IMR-90 (cell line): ENCODE data around the gene CCDC27. TPM values are rescaled to one million over a fixed set of nuclear protein-coding genes. Genes with fewer than 3 reads are reported as not detected.
A peak's percentile ranks its signal among the peaks of the same experiment; 100 is the strongest.

Experiments
- ATAC-seq: fragments of 200-7000 bp; cut with Tn5 transposase; 2 replicates; pipeline ENCODE4 v1.9.1; 2020; ENCODE audit warnings: low read depth, mild to moderate bottlenecking, moderate library complexity
- BruUV-seq: library from RNA; stranded (reverse); fragments of 400-500 nt; replicated peaks from 2 replicates; lab custom pipeline; 2021; lab: Mats Ljungman, UMichigan
- CTCF ChIA-PET: fragments of 300-600 bp; formaldehyde crosslinking; extraction: SDS; loops from one replicate; lab custom pipeline; 2021; ENCODE audit warnings: antibody characterized with exemption; lab: Yijun Ruan, JAX
- POLR2A ChIA-PET: fragments of 300-600 bp; sonication (Branson Sonifier 250); formaldehyde crosslinking; loops from one replicate; lab custom pipeline; 2022; ENCODE audit warnings: antibody characterized with exemption; ENCODE audit not compliant: unreplicated experiment; lab: Charles Lee
- DNase-seq: peaks from one replicate; pipeline ENCODE4 v3.0.0; 2013
- H2AFZ ChIP-seq: replicated peaks from 2 replicates; pipeline ENCODE3; 2013; ENCODE audit warnings: low read length, mild to moderate bottlenecking; ENCODE audit not compliant: poor library complexity
- H2AK5ac ChIP-seq: 2 replicates; pipeline ENCODE4 v1.6.1; 2013; ENCODE audit warnings: low read depth, low read length, inconsistent platforms
- H2AK9ac ChIP-seq: replicated peaks from 2 replicates; pipeline ENCODE3; 2013; ENCODE audit warnings: mild to moderate bottlenecking, low read depth, low read length, moderate library complexity; ENCODE audit not compliant: poor library complexity
- H2BK120ac ChIP-seq: 2 replicates; pipeline ENCODE4 v1.6.1; 2013; ENCODE audit warnings: low read depth, low read length, inconsistent platforms
- H2BK15ac ChIP-seq: 3 replicates; pipeline ENCODE4 v1.6.1; 2013; ENCODE audit warnings: low read depth, low read length, inconsistent platforms
- H2BK20ac ChIP-seq: 2 replicates; pipeline ENCODE4 v1.6.1; 2013; ENCODE audit warnings: low read depth, mild to moderate bottlenecking, inconsistent platforms, low read length, moderate library complexity
- H2BK5ac ChIP-seq: 2 replicates; pipeline ENCODE4 v1.6.1; 2013; ENCODE audit warnings: mild to moderate bottlenecking, low read depth, low read length, inconsistent platforms; ENCODE audit not compliant: poor library complexity, severe bottlenecking
- H3K14ac ChIP-seq: replicated peaks from 2 replicates; pipeline ENCODE4 v1.6.1; 2013; ENCODE audit warnings: low read depth, low read length, inconsistent platforms
- H3K18ac ChIP-seq: 2 replicates; pipeline ENCODE4 v1.6.1; 2013; ENCODE audit warnings: low read depth, low read length, control low read depth
- H3K23ac ChIP-seq: 2 replicates; pipeline ENCODE4 v1.6.1; 2013; ENCODE audit warnings: low read depth, low read length, inconsistent platforms
- H3K27ac ChIP-seq: 2 replicates; pipeline ENCODE4 v1.5.1; 2013; ENCODE audit warnings: mild to moderate bottlenecking, control low read depth, low read length; ENCODE audit not compliant: insufficient read depth
- H3K27me3 ChIP-seq: 2 replicates; pipeline ENCODE4 v1.6.1; 2013; ENCODE audit warnings: low read length; ENCODE audit not compliant: control insufficient read depth, insufficient read depth
- H3K36me3 ChIP-seq: 2 replicates; pipeline ENCODE4 v1.6.1; 2013; ENCODE audit warnings: low read length, mixed read lengths; ENCODE audit not compliant: control insufficient read depth, insufficient read depth
- H3K4ac ChIP-seq: 2 replicates; pipeline ENCODE4 v1.6.1; 2013; ENCODE audit warnings: low read depth, low read length, inconsistent platforms
- H3K4me1 ChIP-seq: 2 replicates; pipeline ENCODE4 v1.6.1; 2013; ENCODE audit warnings: low read length, mixed read lengths; ENCODE audit not compliant: control insufficient read depth, insufficient read depth
- H3K4me2 ChIP-seq: 2 replicates; pipeline ENCODE4 v1.6.1; 2013; ENCODE audit warnings: low read depth, mild to moderate bottlenecking, control low read depth, low read length, moderate library complexity
- H3K4me3 ChIP-seq: 2 replicates; pipeline ENCODE4 v1.5.1; 2013; ENCODE audit warnings: low read depth, mild to moderate bottlenecking, control low read depth, low read length, moderate library complexity; ENCODE audit not compliant: insufficient read depth
- H3K56ac ChIP-seq: 2 replicates; pipeline ENCODE4 v1.6.1; 2013; ENCODE audit warnings: low read length, inconsistent platforms; ENCODE audit not compliant: insufficient read depth; ENCODE audit errors: extremely low read depth
- H3K79me1 ChIP-seq, 2 experiments: 2 replicates each; pipeline ENCODE4 v1.6.1; 2013; ENCODE audit warnings: low read length in 2 of 2, inconsistent platforms in 1 of 2, low read depth in 1 of 2
- H3K9ac ChIP-seq: 2 replicates; pipeline ENCODE4 v1.6.1; 2013; ENCODE audit warnings: low read depth, low read length, control low read depth
- H3K9me1 ChIP-seq: 2 replicates; pipeline ENCODE4 v1.6.1; 2013; ENCODE audit warnings: low read length, inconsistent platforms; ENCODE audit not compliant: insufficient read depth
- H3K9me3 ChIP-seq: 2 replicates; pipeline ENCODE4 v1.6.1; 2013; ENCODE audit warnings: low read length; ENCODE audit not compliant: control insufficient read depth, insufficient read depth
- H4K20me1 ChIP-seq: 2 replicates; pipeline ENCODE4 v1.6.1; 2013; ENCODE audit warnings: low read length, inconsistent platforms; ENCODE audit not compliant: insufficient read depth
- H4K5ac ChIP-seq: 2 replicates; pipeline ENCODE4 v1.6.1; 2013; ENCODE audit warnings: mild to moderate bottlenecking, low read depth, low read length, control low read depth
- H4K8ac ChIP-seq, 2 experiments: 2 replicates each; pipeline ENCODE4 v1.6.1; 2013; ENCODE audit warnings: low read depth in 2 of 2, low read length in 2 of 2, control low read depth in 1 of 2, inconsistent platforms in 1 of 2
- H4K91ac ChIP-seq: 2 replicates; pipeline ENCODE4 v1.6.1; 2013; ENCODE audit warnings: low read depth, low read length, inconsistent platforms; ENCODE audit not compliant: insufficient read depth
- BHLHE40 ChIP-seq: fragments of 150-350 bp; IDR thresholded peaks from 2 replicates; pipeline ENCODE4 v1.6.1; 2016; ENCODE audit warnings: mild to moderate bottlenecking, low read depth, low read length
- CEBPB ChIP-seq: IDR thresholded peaks from 2 replicates; pipeline ENCODE4 v1.6.1; 2012; ENCODE audit warnings: low read depth, low read length, improper control_type of control experiment
- FOS ChIP-seq: fragments of 150-350 bp; IDR thresholded peaks from 2 replicates; pipeline ENCODE4 v1.6.1; 2016; ENCODE audit warnings: low read depth, low read length
- POLR2A ChIP-seq: IDR thresholded peaks from 2 replicates; pipeline ENCODE4 v1.6.1; 2012; ENCODE audit warnings: mild to moderate bottlenecking, low read depth, low read length
- RCOR1 ChIP-seq: IDR thresholded peaks from 2 replicates; pipeline ENCODE4 v1.6.1; 2012; ENCODE audit warnings: mild to moderate bottlenecking, low read length, improper control_type of control experiment; ENCODE audit not compliant: insufficient replicate concordance
- SMC3 ChIP-seq: fragments of 150-350 bp; IDR thresholded peaks from 2 replicates; pipeline ENCODE4 v1.6.1; 2016; ENCODE audit warnings: low read depth, mild to moderate bottlenecking, antibody characterized with exemption, low read length, moderate library complexity
- WGBS, 2 experiments: methylation state at CpG; one replicate each; pipeline versions ENCODE4 v1.1.5 to v1.1.7; 2013; ENCODE audit warnings: missing lambda C conversion rate in 2 of 2; ENCODE audit not compliant: insufficient read length in 1 of 2; ENCODE audit errors: extremely low coverage in 2 of 2; 5-methylcytosine and 5-hydroxymethylcytosine counted together
- dilution Hi-C: fragments of 300-500 bp; cut with HindIII; formaldehyde crosslinking; loops from one replicate; pipeline ENCODE4 v1.14.3; 2018; ENCODE audit warnings: low sequenced_read_pairs; ENCODE audit not compliant: unreplicated experiment
- in situ Hi-C: fragments of 300-500 bp; cut with MboI; formaldehyde crosslinking; loops from 3 replicates; pipeline ENCODE4 v1.14.3; 2019; ENCODE audit warnings: low sequenced_read_pairs, inconsistent platforms, mixed read lengths
- intact Hi-C: fragments of 100-400 bp; cut with micrococcal nuclease; formaldehyde crosslinking; loops from 2 replicates; pipeline ENCODE4 v1.10.0; 2022
- polyA plus RNA-seq, 3 experiments: library from polyadenylated mRNA; depleted of rRNA; stranded (reverse); fragments of >200 nt; gene quantifications; 2 replicates each; pipeline ENCODE4 v1.2.3, GENCODE V29; 2012; ENCODE audit warnings: low replicate concordance in 1 of 3
- total RNA-seq: library from RNA; depleted of rRNA; stranded (reverse); fragments of >200 nt; gene quantifications from 2 replicates; pipeline ENCODE4 v1.2.3, GENCODE V29; 2012
- TF ChIP-seq, protein P1 (sequence below): fragments of 150-350 bp; IDR thresholded peaks from 2 replicates; pipeline ENCODE4 v1.6.1; 2016; ENCODE audit warnings: low read depth, mild to moderate bottlenecking, low read length, moderate library complexity, borderline replicate concordance

Gene CCDC27
- total and polyA plus RNA-seq, 2 of the 4 experiments (the other 2 are of a cell fraction): not detected

DNA sequence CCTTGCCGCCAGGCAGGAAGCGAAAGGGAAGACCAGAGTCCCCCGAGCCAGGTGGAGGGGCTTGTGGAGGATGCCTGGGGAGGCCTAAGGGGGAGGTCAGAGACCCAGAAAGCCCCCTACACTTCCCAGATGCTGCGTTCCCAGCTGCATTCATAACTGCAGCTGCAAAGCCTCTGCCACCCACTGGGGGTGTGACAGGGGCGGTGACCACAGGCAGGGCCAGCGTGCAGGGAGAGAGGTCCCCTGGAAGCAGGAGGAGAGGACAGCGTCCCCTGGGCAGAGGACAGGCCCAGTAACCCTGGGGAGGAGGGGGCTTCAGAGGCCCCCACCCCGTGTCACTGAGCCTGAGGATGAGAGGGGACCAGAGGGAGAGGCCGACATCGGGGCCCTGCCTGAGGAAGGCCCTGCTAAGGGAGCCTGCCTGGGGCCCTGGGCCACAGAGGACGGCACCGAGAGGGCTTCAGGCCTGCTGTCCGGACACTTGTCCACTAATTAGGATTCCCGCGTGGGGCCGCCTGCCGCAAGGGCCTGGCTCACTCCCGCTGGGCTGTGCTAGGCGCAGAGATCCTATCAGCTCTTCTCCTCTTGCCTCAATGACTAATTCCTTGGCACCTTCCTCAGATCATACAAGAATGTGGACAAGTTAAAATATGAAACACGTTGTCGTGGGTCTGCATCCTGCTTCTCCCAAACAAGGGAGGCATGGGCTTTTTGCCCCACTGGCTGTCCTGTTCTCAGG lies 49.1 kb upstream of the CCDC27 start:
- Histone ChIP-seq H4K8ac (no peak overlapping the region), H3K9ac (no peak overlapping the region), H4K91ac (no peak overlapping the region), H2AFZ (peak overlapping the region; percentile 32), H3K36me3 (no peaks in the 10 kb centered on the region), H3K4me1 (no peaks in the 10 kb centered on the region), H3K23ac (no peak overlapping the region), H3K4me3 (no peak overlapping the region), H3K9me3 (no peaks in the 10 kb centered on the region), H3K27ac (no peak overlapping the region), H3K9me1 (no peaks in the 10 kb centered on the region), H3K27me3 (peaks cover 44% of the 10 kb centered on the region), H2BK15ac (no peak overlapping the region), H2AK9ac (no peak overlapping the region), H2BK120ac (no peak overlapping the region), H3K14ac (no peak overlapping the region), H2BK5ac (no peak overlapping the region), H3K4ac (no peak overlapping the region), H2AK5ac (no peak overlapping the region), H3K56ac (no peak overlapping the region), H3K4me2 (no peak overlapping the region), H4K20me1 (no peaks in the 10 kb centered on the region), H4K5ac (no peak overlapping the region), H3K79me1 (no peaks in the 10 kb centered on the region), H2BK20ac (no peak overlapping the region), H3K18ac (no peak overlapping the region)
- POLR2A ChIA-PET: no interaction called here
- CTCF ChIA-PET: interaction anchor here (0.9 kb wide), 1 partner anchor 21 kb away, joined by 3 read pairs; no protein-coding TSS in a partner anchor
- in situ Hi-C loops (no loop called here), intact Hi-C loops (no loop called here), dilution Hi-C loops (no loop called here)
- no peak for TF ChIP-seq SMC3
- no peak for TF ChIP-seq POLR2A
- no peak for TF ChIP-seq RCOR1
- TF ChIP-seq BHLHE40: no peak
- no peak for TF ChIP-seq CEBPB
- no peak for TF ChIP-seq FOS
- TF ChIP-seq, protein P1, sequence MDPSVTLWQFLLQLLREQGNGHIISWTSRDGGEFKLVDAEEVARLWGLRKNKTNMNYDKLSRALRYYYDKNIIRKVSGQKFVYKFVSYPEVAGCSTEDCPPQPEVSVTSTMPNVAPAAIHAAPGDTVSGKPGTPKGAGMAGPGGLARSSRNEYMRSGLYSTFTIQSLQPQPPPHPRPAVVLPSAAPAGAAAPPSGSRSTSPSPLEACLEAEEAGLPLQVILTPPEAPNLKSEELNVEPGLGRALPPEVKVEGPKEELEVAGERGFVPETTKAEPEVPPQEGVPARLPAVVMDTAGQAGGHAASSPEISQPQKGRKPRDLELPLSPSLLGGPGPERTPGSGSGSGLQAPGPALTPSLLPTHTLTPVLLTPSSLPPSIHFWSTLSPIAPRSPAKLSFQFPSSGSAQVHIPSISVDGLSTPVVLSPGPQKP: no peak
- ATAC-seq (peak; percentile 18; the same call in 1 of the 2 replicates), DNase-seq (peak; percentile 10)
- no TSS peak for BruUV-seq
- 47% methylated on average over 14 of the region's 21 CpGs; no CpG with 5 or more reads in 1 of the 2 experiments for WGBS, 2 experiments
